Measurements from ENCODE around the gene OTOG.

DNA sequence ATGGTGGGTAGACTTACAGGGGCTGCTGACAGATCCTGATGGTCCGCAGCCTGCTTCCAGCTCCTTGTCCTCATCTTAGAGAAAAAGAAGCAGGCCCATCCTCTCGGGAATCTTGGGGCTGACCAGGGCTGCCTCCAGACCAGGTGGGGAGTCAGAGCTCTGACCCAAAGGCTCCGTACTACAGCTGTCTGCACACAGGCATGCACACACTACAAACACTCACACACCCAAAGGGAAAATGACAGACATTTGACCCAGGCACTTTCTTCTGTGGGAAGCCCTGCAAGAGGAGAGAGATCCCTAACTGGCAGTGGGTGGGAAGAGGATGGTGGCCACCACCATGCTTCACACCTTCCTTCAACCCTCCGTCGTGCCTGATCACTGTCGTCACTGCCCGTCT lies 125.4 kb downstream of the OTOG start:
- TF ChIP-seq, protein P1, sequence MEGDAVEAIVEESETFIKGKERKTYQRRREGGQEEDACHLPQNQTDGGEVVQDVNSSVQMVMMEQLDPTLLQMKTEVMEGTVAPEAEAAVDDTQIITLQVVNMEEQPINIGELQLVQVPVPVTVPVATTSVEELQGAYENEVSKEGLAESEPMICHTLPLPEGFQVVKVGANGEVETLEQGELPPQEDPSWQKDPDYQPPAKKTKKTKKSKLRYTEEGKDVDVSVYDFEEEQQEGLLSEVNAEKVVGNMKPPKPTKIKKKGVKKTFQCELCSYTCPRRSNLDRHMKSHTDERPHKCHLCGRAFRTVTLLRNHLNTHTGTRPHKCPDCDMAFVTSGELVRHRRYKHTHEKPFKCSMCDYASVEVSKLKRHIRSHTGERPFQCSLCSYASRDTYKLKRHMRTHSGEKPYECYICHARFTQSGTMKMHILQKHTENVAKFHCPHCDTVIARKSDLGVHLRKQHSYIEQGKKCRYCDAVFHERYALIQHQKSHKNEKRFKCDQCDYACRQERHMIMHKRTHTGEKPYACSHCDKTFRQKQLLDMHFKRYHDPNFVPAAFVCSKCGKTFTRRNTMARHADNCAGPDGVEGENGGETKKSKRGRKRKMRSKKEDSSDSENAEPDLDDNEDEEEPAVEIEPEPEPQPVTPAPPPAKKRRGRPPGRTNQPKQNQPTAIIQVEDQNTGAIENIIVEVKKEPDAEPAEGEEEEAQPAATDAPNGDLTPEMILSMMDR (IDR thresholded peaks at IDR 0.05), result no peak
- TF ChIP-seq POLR2A (IDR thresholded peaks at IDR 0.05), result no peak

All from Peyer's patch (tissue), 4 donors.